ENCODE measurements around the gene SMPD1.

- TF ChIP-seq POLR2AphosphoS5 (IDR thresholded peaks at IDR 0.05; ENCODE audit: insufficient read depth in 1 of 2, low read depth in 1 of 2) (no peak), POLR2A (IDR thresholded peaks at IDR 0.05) (no peak)
- TF ChIP-seq, protein P1, sequence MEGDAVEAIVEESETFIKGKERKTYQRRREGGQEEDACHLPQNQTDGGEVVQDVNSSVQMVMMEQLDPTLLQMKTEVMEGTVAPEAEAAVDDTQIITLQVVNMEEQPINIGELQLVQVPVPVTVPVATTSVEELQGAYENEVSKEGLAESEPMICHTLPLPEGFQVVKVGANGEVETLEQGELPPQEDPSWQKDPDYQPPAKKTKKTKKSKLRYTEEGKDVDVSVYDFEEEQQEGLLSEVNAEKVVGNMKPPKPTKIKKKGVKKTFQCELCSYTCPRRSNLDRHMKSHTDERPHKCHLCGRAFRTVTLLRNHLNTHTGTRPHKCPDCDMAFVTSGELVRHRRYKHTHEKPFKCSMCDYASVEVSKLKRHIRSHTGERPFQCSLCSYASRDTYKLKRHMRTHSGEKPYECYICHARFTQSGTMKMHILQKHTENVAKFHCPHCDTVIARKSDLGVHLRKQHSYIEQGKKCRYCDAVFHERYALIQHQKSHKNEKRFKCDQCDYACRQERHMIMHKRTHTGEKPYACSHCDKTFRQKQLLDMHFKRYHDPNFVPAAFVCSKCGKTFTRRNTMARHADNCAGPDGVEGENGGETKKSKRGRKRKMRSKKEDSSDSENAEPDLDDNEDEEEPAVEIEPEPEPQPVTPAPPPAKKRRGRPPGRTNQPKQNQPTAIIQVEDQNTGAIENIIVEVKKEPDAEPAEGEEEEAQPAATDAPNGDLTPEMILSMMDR (IDR thresholded peaks at IDR 0.05), result no peak
Measured at GRCh38 chr11:6354651-6355485, 35.4 kb upstream of the SMPD1 start.
